ENCODE measurements around the gene NKAIN2.
"Not testable (repeated sequence)": the region's sequence is repeated elsewhere in the genome, so short reads cannot be mapped to it uniquely, and the experiment has no call there.

NKAIN2 gene

GRCh38 chr6:124723671-124724070 lies 920.0 kb downstream of the NKAIN2 start:
- no peak for DNase-seq (ENCODE audit: low read depth, low spot score)
- ChIA-PET POLR2A (no interaction called here), CTCF (no interaction called here)
- TF ChIP-seq CTCF (IDR thresholded peaks at IDR 0.05; ENCODE audit: insufficient read depth, low read length, missing control alignments), result no peak
- H3K4me3 ChIP-seq (ENCODE audit: low read depth, low read length), result no peak overlapping the region

- H3K4me3 ChIP-seq (ENCODE audit: low read depth, low read length); DNase-seq (ENCODE audit: low read depth, low spot score); CTCF ChIA-PET; POLR2A ChIA-PET: not testable (repeated sequence)
Observed at GRCh38 chr6:124737804-124738203, 934.1 kb downstream of the NKAIN2 start.

- no peak for TF ChIP-seq CTCF (IDR thresholded peaks at IDR 0.05; ENCODE audit: insufficient read depth, low read length, missing control alignments)
- ChIA-PET POLR2A (no interaction called here), CTCF (no interaction called here)
- no peak overlapping the region for H3K4me3 ChIP-seq (ENCODE audit: low read depth, low read length)
- no peak for DNase-seq (ENCODE audit: low read depth, low spot score)
Observed at GRCh38 chr6:124738482-124738881, 934.8 kb downstream of the NKAIN2 start.

GRCh38 chr6:124741341-124741740 lies 937.7 kb downstream of the NKAIN2 start:
- ChIA-PET POLR2A (no interaction called here), CTCF (no interaction called here)
- DNase-seq (ENCODE audit: low read depth, low spot score), result no peak
- no peak for TF ChIP-seq CTCF (IDR thresholded peaks at IDR 0.05; ENCODE audit: insufficient read depth, low read length, missing control alignments)
- no peak overlapping the region for H3K4me3 ChIP-seq (ENCODE audit: low read depth, low read length)

- no peak overlapping the region for H3K4me3 ChIP-seq (ENCODE audit: low read depth, low read length)
- ChIA-PET CTCF (no interaction called here), POLR2A (no interaction called here)
- no peak for DNase-seq (ENCODE audit: low read depth, low spot score)
- no peak for TF ChIP-seq CTCF (IDR thresholded peaks at IDR 0.05; ENCODE audit: insufficient read depth, low read length, missing control alignments)
Observed at GRCh38 chr6:124742971-124743370, 939.3 kb downstream of the NKAIN2 start.

- no peak for DNase-seq (ENCODE audit: low read depth, low spot score)
- no peak for TF ChIP-seq CTCF (IDR thresholded peaks at IDR 0.05; ENCODE audit: insufficient read depth, low read length, missing control alignments)
- ChIA-PET POLR2A (no interaction called here), CTCF (no interaction called here)
- H3K4me3 ChIP-seq (ENCODE audit: low read depth, low read length), result no peak overlapping the region
Observed at GRCh38 chr6:124743420-124743819, 939.8 kb downstream of the NKAIN2 start.

GRCh38 chr6:124747349-124747748 lies 943.7 kb downstream of the NKAIN2 start:
- TF ChIP-seq CTCF (IDR thresholded peaks at IDR 0.05; ENCODE audit: insufficient read depth, low read length, missing control alignments), result no peak
- POLR2A ChIA-PET, result no interaction called here
- CTCF ChIA-PET, result no interaction called here
- no peak for DNase-seq (ENCODE audit: low read depth, low spot score)
- no peak overlapping the region for H3K4me3 ChIP-seq (ENCODE audit: low read depth, low read length)
